HG03060 (cell line): ENCODE results near the gene MAGEC3.

ENCODE experiments used
- ATAC-seq: cut with Tn5 transposase; IDR thresholded peaks from one replicate; pipeline ENCODE4 v1.9.1; 2021; ENCODE audit warnings: low read depth, moderate number of reproducible peaks; ENCODE audit not compliant: unreplicated experiment

The MAGEC3 gene

GRCh38 chrX:141941234-141941633 lies 103.1 kb downstream of the MAGEC3 start:
- no peak for ATAC-seq

GRCh38 chrX:141945426-141945825 lies 107.3 kb downstream of the MAGEC3 start:
- no peak for ATAC-seq

- ATAC-seq: no peak
Measured at GRCh38 chrX:141947350-141947749, 109.2 kb downstream of the MAGEC3 start.
